ENCODE data around the gene AKAIN1. TPM values are rescaled to one million over a fixed set of nuclear protein-coding genes. Genes with fewer than 3 reads are reported as not detected.

Gene AKAIN1
- total RNA-seq, 1 experiment from 2014 or later, result not detected

- no peak for DNase-seq (ENCODE audit: low read depth)
These were observed 101.8 kb downstream of the AKAIN1 start for GRCh38 chr18:5095239-5095638.

GRCh38 chr18:5093902-5094301 lies 103.2 kb downstream of the AKAIN1 start:
- DNase-seq (ENCODE audit: low read depth), result no peak

Other genes with a start within 250 kb of the AKAIN1 start
- gene ZBTB14, start 98.5 kb upstream of the AKAIN1 start, total RNA-seq (2014; rRNA removed; shearing (Covaris generic)), result 9.7 and 12.4 TPM in 2 replicates